Right lobe of liver (tissue), 6 donors: ENCODE data around the gene GRIN2A. TPM values are rescaled to one million over a fixed set of nuclear protein-coding genes. Genes with fewer than 3 reads are reported as not detected.

Experiments
- ATAC-seq, 4 donors: fragments of 200-7000 bp; cut with Tn5 transposase; one replicate each; pipeline ENCODE4 v1.9.1; 2020; ENCODE audit warnings: mild to moderate bottlenecking in 4 of 4, moderate library complexity in 4 of 4
- DNase-seq, 3 donors: peaks; one replicate each; pipeline ENCODE4 v3.0.0-alpha.2; 2020
- H3K27ac ChIP-seq, 3 donors: fragments of 200-600 bp; one replicate each; pipeline ENCODE4 v1.8.0; 2022
- H3K27me3 ChIP-seq, 2 donors: fragments of 200-600 bp; one replicate each; pipeline ENCODE4 v1.8.0; 2022
- H3K36me3 ChIP-seq, 4 donors: fragments of 200-600 bp; sonication (generic) in 1 of 4; one replicate each; pipeline versions ENCODE4 v1.5.1 to v1.8.0; 2017 to 2022; ENCODE audit warnings: control low read depth in 1 of 4
- H3K4me1 ChIP-seq, 4 donors: fragments of 200-600 bp; sonication (generic) in 1 of 4; one replicate each; pipeline versions ENCODE4 v1.5.1 to v1.8.0; 2017 to 2022; ENCODE audit warnings: control low read depth in 1 of 4
- H3K4me3 ChIP-seq, 3 donors: fragments of 200-600 bp; one replicate each; pipeline ENCODE4 v1.8.0; 2022
- H3K9me3 ChIP-seq, 4 donors: fragments of 200-600 bp; sonication (generic) in 1 of 4; one replicate each; pipeline versions ENCODE4 v1.5.1 to v1.8.0; 2017 to 2022; ENCODE audit warnings: control low read depth in 1 of 4
- CTCF ChIP-seq, 4 donors: fragments of 200-600 bp in 3 of 4; fragments of 450-650 bp in 1 of 4; IDR thresholded peaks; one replicate each; pipeline versions ENCODE4 v1.5.1 to v1.8.0; 2016 to 2022; ENCODE audit warnings: antibody characterized with exemption in 4 of 4, mild to moderate bottlenecking in 2 of 4
- POLR2A ChIP-seq: fragments of 450-650 bp; IDR thresholded peaks from one replicate; pipeline ENCODE4 v1.6.1; 2017; ENCODE audit warnings: antibody characterized with exemption, mild to moderate bottlenecking
- WGBS: methylation state at CpG from one replicate; pipeline ENCODE4 v1.1.6; 2018; ENCODE audit warnings: low coverage, low lambda C conversion rate; ENCODE audit not compliant: insufficient coverage; ENCODE audit errors: missing lambda C conversion rate; 5-methylcytosine and 5-hydroxymethylcytosine counted together
- intact Hi-C, 2 donors: fragments of 100-400 bp; cut with DNase I; formaldehyde crosslinking; loops; one replicate each; pipeline versions ENCODE4 v1.11.2 to v1.14.1; 2022
- total RNA-seq, 6 experiments: library from RNA; depleted of rRNA in 2 of 6; stranded (reverse); fragments of >200 nt in 2 of 6; fragmentation: NEBNext Ultra II Directional in 3 of 6; extraction: Animal tissue kit (Norgen Biotek cat#: 25700) in 3 of 6; gene quantifications; one replicate each; pipeline versions ENCODE4 v1.1.0 to v1.2.4, GENCODE V29; 2016 to 2023
- donor health status: DM: no; HTN: yes; CAD: no.
- donor health status: DM: no; HTN: no; CAD: no.
- donor health status: DM: no; HTN: no; CAD: no.
- donor health status: DM: no; HTN: yes; CAD: no.
- donor health status: DM: no; HTN: yes; CAD: no.

The GRIN2A gene
- total RNA-seq, 6 experiments from 2014 or later: not detected

- no peak overlapping the region for H3K4me3 ChIP-seq
- intact Hi-C loops: no loop called here
- H3K9me3 ChIP-seq: no peaks in the 10 kb centered on the region
- no peaks in the 10 kb centered on the region for H3K27me3 ChIP-seq
- DNase-seq (no peak), ATAC-seq (no peak)
- no peak overlapping the region for H3K27ac ChIP-seq
- H3K36me3 ChIP-seq: no peaks in the 10 kb centered on the region
- WGBS: 63% methylated on average over 2 of the region's 2 CpGs
- TF ChIP-seq POLR2A: no peak
- TF ChIP-seq CTCF (IDR thresholded peaks at IDR 0.05): no peak
- no peaks in the 10 kb centered on the region for H3K4me1 ChIP-seq
Measured at GRCh38 chr16:9978160-9978725, 204.0 kb downstream of the GRIN2A start.

GRCh38 chr16:9977333-9977897 lies 204.8 kb downstream of the GRIN2A start:
- Histone ChIP-seq H3K4me3 (no peak overlapping the region), H3K27ac (no peak overlapping the region), H3K27me3 (no peaks in the 10 kb centered on the region), H3K36me3 (no peaks in the 10 kb centered on the region), H3K4me1 (no peaks in the 10 kb centered on the region), H3K9me3 (no peaks in the 10 kb centered on the region)
- DNase-seq (no peak), ATAC-seq (no peak)
- TF ChIP-seq POLR2A (no peak), CTCF (IDR thresholded peaks at IDR 0.05) (no peak)
- intact Hi-C loops: no loop called here
- 38% methylated on average over 6 of the region's 7 CpGs for WGBS

- Histone ChIP-seq H3K4me1 (no peaks in the 10 kb centered on the region), H3K4me3 (no peak overlapping the region), H3K27me3 (no peaks in the 10 kb centered on the region), H3K9me3 (no peaks in the 10 kb centered on the region), H3K36me3 (no peaks in the 10 kb centered on the region), H3K27ac (no peak overlapping the region)
- DNase-seq (no peak), ATAC-seq (no peak)
- WGBS: 74% methylated on average over 8 of the region's 9 CpGs
- TF ChIP-seq POLR2A (no peak), CTCF (IDR thresholded peaks at IDR 0.05) (no peak)
- intact Hi-C loops: no loop called here
Measured at GRCh38 chr16:9976601-9977000, 205.6 kb downstream of the GRIN2A start.

- Histone ChIP-seq H3K4me3 (no peak overlapping the region), H3K27me3 (no peaks in the 10 kb centered on the region), H3K36me3 (no peaks in the 10 kb centered on the region), H3K27ac (no peak overlapping the region), H3K4me1 (no peaks in the 10 kb centered on the region), H3K9me3 (no peaks in the 10 kb centered on the region)
- ATAC-seq (no peak), DNase-seq (no peak)
- 40% methylated on average over 2 of the region's 2 CpGs for WGBS
- intact Hi-C loops: no loop called here
- TF ChIP-seq CTCF (IDR thresholded peaks at IDR 0.05): no peak
- no peak for TF ChIP-seq POLR2A
Measured at GRCh38 chr16:9971907-9972306, 210.3 kb downstream of the GRIN2A start.
